A549 (cell line): ENCODE data around the gene KRT14. TPM values are rescaled to one million over a fixed set of nuclear protein-coding genes. Genes with fewer than 3 reads are reported as not detected.

Source experiments
- ATAC-seq, 2 experiments: fragments of 200-7000 bp in 1 of 2; fragments of >200 bp in 1 of 2; cut with Nextera tagmentation in 1 of 2; cut with Tn5 transposase in 1 of 2; 3 replicates each; pipeline versions ENCODE4 v1.8.0 to v1.9.1; 2018 to 2020; ENCODE audit warnings: mild to moderate bottlenecking in 1 of 2, moderate library complexity in 1 of 2
- CTCF ChIA-PET: fragments of 300-600 bp; sonication (Branson Sonifier 250); formaldehyde crosslinking; extraction: SDS; loops from one replicate; lab custom pipeline; 2021; ENCODE audit warnings: antibody characterized with exemption, inconsistent platforms; lab: Yijun Ruan, JAX
- POLR2A ChIA-PET: fragments of 350-600 bp; formaldehyde crosslinking; extraction: SDS; loops from one replicate; lab custom pipeline; 2021; ENCODE audit warnings: antibody characterized with exemption, inconsistent platforms; lab: Yijun Ruan, JAX
- DNase-seq, 2 experiments: peaks; one replicate each; pipeline versions ENCODE4 v3.0.0 to v3.0.0-alpha.2; 2011 to 2016; ENCODE audit warnings: low read depth in 1 of 2, low spot score in 1 of 2
- FAIRE-seq: peaks from 2 replicates; lab custom pipeline; 2011; peaks lifted over from hg19 to GRCh38; lab: Jason Lieb, UNC
- H3K27ac ChIP-seq, 2 experiments: fragments of >200 bp; sonication (Bioruptor Twin); formaldehyde crosslinking; 3 replicates each; pipeline ENCODE4 v1.5.1; 2016 to 2017
- H3K4me1 ChIP-seq: fragments of >200 bp; sonication (Bioruptor Twin); formaldehyde crosslinking; 3 replicates; pipeline ENCODE4 v1.6.1; 2016
- H3K4me2 ChIP-seq: fragments of >200 bp; sonication (Bioruptor Twin); formaldehyde crosslinking; 3 replicates; pipeline ENCODE4 v1.6.1; 2016
- H3K4me3 ChIP-seq: fragments of >200 bp; sonication (Bioruptor Twin); formaldehyde crosslinking; 3 replicates; pipeline ENCODE4 v1.5.1; 2016
- H3K9me3 ChIP-seq: fragments of >200 bp; sonication (Bioruptor Twin); formaldehyde crosslinking; 3 replicates; pipeline ENCODE4 v1.6.1; 2016
- BHLHE40 ChIP-seq: IDR thresholded peaks from 2 replicates; pipeline ENCODE4 v1.6.1; 2012; ENCODE audit warnings: low read depth, low read length, inconsistent platforms
- CEBPB ChIP-seq, 2 experiments: fragments of >200 bp in 1 of 2; sonication (Bioruptor Twin) in 1 of 2; formaldehyde crosslinking in 1 of 2; IDR thresholded peaks; 2 replicates each; pipeline ENCODE4 v1.6.1; 2012 to 2016
- CHD2 ChIP-seq: fragments of 150-350 bp; IDR thresholded peaks from 2 replicates; pipeline ENCODE4 v1.6.1; 2014; ENCODE audit warnings: low read length; ENCODE audit not compliant: partially characterized antibody
- EHF ChIP-seq: fragments of 250-450 bp; sonication (Bioruptor Pico); IDR thresholded peaks from 2 replicates; pipeline ENCODE4 v1.5.0; 2020; ENCODE audit warnings: mild to moderate bottlenecking
- FOSL2 ChIP-seq, 2 experiments: fragments of 450-650 bp in 1 of 2; fragments of >200 bp in 1 of 2; sonication (Bioruptor Twin) in 1 of 2; formaldehyde crosslinking; IDR thresholded peaks; 2 replicates each; pipeline versions ENCODE4 v1.5.0 to v1.6.1; 2016 to 2020; ENCODE audit warnings: mild to moderate bottlenecking in 1 of 2, moderate library complexity in 1 of 2
- FOXS1 ChIP-seq: fragments of 250-450 bp; sonication (Bioruptor Pico); IDR thresholded peaks from 2 replicates; pipeline ENCODE4 v1.5.0; 2020; ENCODE audit warnings: mild to moderate bottlenecking, moderate library complexity
- HEYL ChIP-seq: fragments of 250-450 bp; sonication (Bioruptor Pico); IDR thresholded peaks from 2 replicates; pipeline ENCODE4 v1.8.0; 2021; ENCODE audit warnings: mild to moderate bottlenecking, moderate library complexity
- HOXA7 ChIP-seq: fragments of 250-450 bp; sonication (Bioruptor Pico); IDR thresholded peaks from 2 replicates; pipeline ENCODE4 v1.5.0; 2020; ENCODE audit warnings: mild to moderate bottlenecking, moderate library complexity
- KDM1A ChIP-seq: fragments of 200-600 bp; sonication (generic); IDR thresholded peaks from 2 replicates; pipeline ENCODE4 v1.6.1; 2016; ENCODE audit warnings: low read depth, mild to moderate bottlenecking
- KDM5A ChIP-seq: fragments of 200-600 bp; sonication (generic); IDR thresholded peaks from 2 replicates; pipeline ENCODE4 v1.6.1; 2016; ENCODE audit warnings: antibody characterized with exemption, mild to moderate bottlenecking
- POLR2A ChIP-seq: IDR thresholded peaks from 2 replicates; pipeline ENCODE4 v1.6.1; 2012; ENCODE audit warnings: mild to moderate bottlenecking, low read length
- POLR2AphosphoS2 ChIP-seq: conservative IDR thresholded peaks from 2 replicates; pipeline ENCODE4 v1.6.1; 2012; ENCODE audit warnings: low read length, improper control_type of control experiment, inconsistent platforms
- RAD21 ChIP-seq, 2 experiments: fragments of >200 bp in 1 of 2; sonication (Bioruptor Twin) in 1 of 2; formaldehyde crosslinking in 1 of 2; IDR thresholded peaks in 1 of 2; conservative IDR thresholded peaks in 1 of 2; 2 replicates in 1 of 2; 3 replicates in 1 of 2; pipeline ENCODE4 v1.6.1; 2012 to 2018; ENCODE audit warnings: inconsistent platforms in 1 of 2
- SMC3 ChIP-seq: fragments of >200 bp; sonication (Bioruptor Twin); formaldehyde crosslinking; IDR thresholded peaks from 3 replicates; pipeline ENCODE4 v1.6.1; 2018; ENCODE audit warnings: inconsistent platforms
- TFCP2L1 ChIP-seq: fragments of 250-450 bp; sonication (Bioruptor Pico); IDR thresholded peaks from 2 replicates; pipeline ENCODE4 v1.5.0; 2021; ENCODE audit warnings: mild to moderate bottlenecking
- ZFP36 ChIP-seq: fragments of 450-650 bp; IDR thresholded peaks from 2 replicates; pipeline ENCODE4 v1.6.1; 2014; ENCODE audit warnings: borderline replicate concordance; ENCODE audit not compliant: partially characterized antibody
- ZNF302 ChIP-seq: fragments of 250-450 bp; sonication (Bioruptor Pico); IDR thresholded peaks from 2 replicates; pipeline ENCODE4 v1.9.0; 2021; ENCODE audit warnings: inconsistent platforms, mild to moderate bottlenecking, moderate library complexity
- WGBS: methylation state at CpG from one replicate; pipeline ENCODE4 v1.1.6; 2017; ENCODE audit errors: missing lambda C conversion rate; 5-methylcytosine and 5-hydroxymethylcytosine counted together
- polyA plus RNA-seq, 4 experiments: library from polyadenylated mRNA; depleted of rRNA in 3 of 4; stranded (reverse); fragments of >200 nt; fragmentation: RNase III in 1 of 4; extraction: RNeasy Plus Mini Kit Qiagen cat#74134 plus additional on column Dnase treatment in 1 of 4; gene quantifications; 2 replicates in 3 of 4; 3 replicates in 1 of 4; pipeline ENCODE4 v1.2.3, GENCODE V29; 2011 to 2017
- TF ChIP-seq, protein P1 (sequence below): IDR thresholded peaks from 2 replicates; pipeline ENCODE4 v1.6.1; 2012; ENCODE audit warnings: low read depth, borderline replicate concordance
- TF ChIP-seq, protein P2 (sequence below): fragments of >200 bp; sonication (Bioruptor Twin); formaldehyde crosslinking; IDR thresholded peaks from 3 replicates; pipeline ENCODE4 v1.5.1; 2016
- TF ChIP-seq, protein P3 (sequence below): IDR thresholded peaks from 2 replicates; pipeline ENCODE4 v1.6.1; 2012
- TF ChIP-seq, protein P4 (sequence below): fragments of >200 bp; sonication (Bioruptor Twin); formaldehyde crosslinking; IDR thresholded peaks from 2 replicates; pipeline ENCODE4 v1.6.1; 2016

KRT14 gene
- polyA plus RNA-seq, 2 of the 4 experiments (the other 2 are of a cell fraction) = 0.04 to 0.10 TPM

DNA sequence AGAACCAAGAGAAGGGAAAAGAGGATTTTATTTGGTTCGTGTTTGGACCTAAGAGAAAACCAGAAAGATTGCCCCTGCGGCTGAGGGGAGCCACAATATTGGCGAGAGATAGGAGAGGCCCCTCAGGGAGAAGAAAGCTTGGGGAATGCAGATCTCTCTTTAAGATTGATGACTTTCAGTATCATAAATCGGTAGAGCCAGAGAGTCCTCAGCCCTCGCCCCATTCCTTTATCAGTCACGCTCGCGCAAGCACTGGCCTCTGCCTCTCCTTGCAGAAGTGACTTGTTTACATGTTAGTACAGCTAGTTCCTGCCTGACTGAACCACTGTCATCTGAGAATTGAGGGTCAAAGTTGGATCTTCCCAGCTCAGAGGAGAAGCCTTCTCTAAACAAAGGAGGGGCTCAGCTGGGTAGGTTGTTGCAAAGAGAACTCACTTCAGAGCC, 37.1 kb downstream of the KRT14 start:
- FAIRE-seq (no peak), ATAC-seq (no peak), DNase-seq (no peak)
- TF ChIP-seq POLR2AphosphoS2 (no peak), CEBPB (IDR thresholded peaks at IDR 0.05) (no peak), ZNF302 (CRISPR knock-in tag) (no peak), ZFP36 (no peak), KDM1A (no peak), HEYL (CRISPR knock-in tag) (no peak), TFCP2L1 (CRISPR knock-in tag) (no peak), BHLHE40 (no peak)
- TF ChIP-seq, protein P1, sequence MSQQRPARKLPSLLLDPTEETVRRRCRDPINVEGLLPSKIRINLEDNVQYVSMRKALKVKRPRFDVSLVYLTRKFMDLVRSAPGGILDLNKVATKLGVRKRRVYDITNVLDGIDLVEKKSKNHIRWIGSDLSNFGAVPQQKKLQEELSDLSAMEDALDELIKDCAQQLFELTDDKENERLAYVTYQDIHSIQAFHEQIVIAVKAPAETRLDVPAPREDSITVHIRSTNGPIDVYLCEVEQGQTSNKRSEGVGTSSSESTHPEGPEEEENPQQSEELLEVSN = no peak
- Histone ChIP-seq H3K9me3 (0 out of 3 replicates have a peak, but pooled peaks cover 7% of the 10 kb centered on the region), H3K4me3 (no peak overlapping the region), H3K4me2 (peak overlapping the region; percentile 82; the same call in 1 of the 3 replicates), H3K4me1 (peaks cover 34% of the 10 kb centered on the region), H3K27ac (peak overlapping the region in 1 of 2 experiments; percentile 89; a peak in 3 of 6 replicates)
- WGBS = 84% methylated on average over 8 of the region's 8 CpGs
- POLR2A ChIA-PET = interaction anchor here (0.6 to 2.4 kb wide), 13 partner anchors 10 to 930 kb away, joined by 3 to 21 read pairs (median 4); partner anchors contain the start of gene EIF1
- CTCF ChIA-PET = interaction anchor here (0.6 to 15.8 kb wide), 148 partner anchors 12 to 1192 kb away, joined by 3 to 533 read pairs (median 7); partner anchors contain the start of genes KRT10, KRT12, KRT13 and KRT14

DNA sequence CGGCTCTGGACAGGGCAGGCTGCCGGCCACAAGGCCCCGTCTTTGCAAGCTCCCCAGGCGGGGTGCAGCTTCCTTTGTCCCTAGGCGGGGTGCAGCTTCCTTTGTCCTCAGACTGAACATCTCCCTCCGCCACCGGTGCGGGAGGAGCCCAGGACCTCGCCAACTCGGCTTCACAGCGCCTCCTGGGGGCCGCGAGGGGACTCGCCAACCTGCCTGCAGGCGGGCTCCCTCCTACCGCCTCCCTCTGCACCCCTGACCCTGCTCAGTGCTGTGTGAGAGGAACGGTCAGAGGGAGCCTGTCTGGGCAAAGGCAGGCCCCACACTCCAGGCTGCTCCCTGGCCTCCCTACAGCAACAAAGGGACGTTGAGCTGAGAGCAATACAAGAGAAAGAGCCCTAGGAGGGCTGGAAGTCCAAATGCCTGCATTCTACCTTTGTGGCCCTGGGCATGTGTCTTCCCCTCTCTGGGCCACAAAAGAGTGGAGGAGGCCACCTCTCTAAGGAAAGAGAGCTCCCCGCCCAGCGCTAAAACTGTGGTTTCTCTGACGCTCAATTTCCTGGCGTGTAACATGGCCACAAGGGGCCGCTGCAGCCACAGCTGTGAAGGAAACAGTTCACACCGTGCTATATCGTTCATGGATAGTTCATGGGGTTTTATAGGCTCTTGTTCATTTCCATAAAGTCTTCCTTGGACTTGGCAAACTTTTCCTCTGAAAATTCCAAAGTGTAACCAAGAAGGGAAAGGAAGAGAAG, 37.7 kb downstream of the KRT14 start:
- CTCF ChIA-PET = interaction anchor here (0.5 to 15.8 kb wide), 200 partner anchors 11 to 1191 kb away, joined by 3 to 533 read pairs (median 6); partner anchors contain the start of genes KRT10, KRT12, KRT13 and KRT14
- H3K4me1 ChIP-seq = peaks cover 40% of the 10 kb centered on the region
- TF ChIP-seq HOXA7 (CRISPR knock-in tag) = no peak
- 0 out of 2 replicates have a peak, but pooled peaks have one; percentile 12 for TF ChIP-seq FOXS1 (CRISPR knock-in tag)
- no peak for TF ChIP-seq KDM5A
- TF ChIP-seq CHD2 = no peak
- TF ChIP-seq POLR2A = peak; percentile 16; the same call in 1 of the 2 replicates
- TF ChIP-seq FOSL2 (IDR thresholded peaks at IDR 0.05) = no peak
- peak; percentile 14; the same call in 1 of the 2 replicates for TF ChIP-seq FOSL2 (CRISPR knock-in tag; IDR thresholded peaks at IDR 0.05)
- TF ChIP-seq RAD21 (conservative IDR thresholded peaks at IDR 0.05 in 1 of 2, IDR thresholded peaks at IDR 0.05 in 1 of 2) = peak; percentile 93 to 97
- TF ChIP-seq, protein P2, sequence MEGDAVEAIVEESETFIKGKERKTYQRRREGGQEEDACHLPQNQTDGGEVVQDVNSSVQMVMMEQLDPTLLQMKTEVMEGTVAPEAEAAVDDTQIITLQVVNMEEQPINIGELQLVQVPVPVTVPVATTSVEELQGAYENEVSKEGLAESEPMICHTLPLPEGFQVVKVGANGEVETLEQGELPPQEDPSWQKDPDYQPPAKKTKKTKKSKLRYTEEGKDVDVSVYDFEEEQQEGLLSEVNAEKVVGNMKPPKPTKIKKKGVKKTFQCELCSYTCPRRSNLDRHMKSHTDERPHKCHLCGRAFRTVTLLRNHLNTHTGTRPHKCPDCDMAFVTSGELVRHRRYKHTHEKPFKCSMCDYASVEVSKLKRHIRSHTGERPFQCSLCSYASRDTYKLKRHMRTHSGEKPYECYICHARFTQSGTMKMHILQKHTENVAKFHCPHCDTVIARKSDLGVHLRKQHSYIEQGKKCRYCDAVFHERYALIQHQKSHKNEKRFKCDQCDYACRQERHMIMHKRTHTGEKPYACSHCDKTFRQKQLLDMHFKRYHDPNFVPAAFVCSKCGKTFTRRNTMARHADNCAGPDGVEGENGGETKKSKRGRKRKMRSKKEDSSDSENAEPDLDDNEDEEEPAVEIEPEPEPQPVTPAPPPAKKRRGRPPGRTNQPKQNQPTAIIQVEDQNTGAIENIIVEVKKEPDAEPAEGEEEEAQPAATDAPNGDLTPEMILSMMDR = peak; percentile 99
- peak; percentile 95 for TF ChIP-seq SMC3
- TF ChIP-seq, protein P3, sequence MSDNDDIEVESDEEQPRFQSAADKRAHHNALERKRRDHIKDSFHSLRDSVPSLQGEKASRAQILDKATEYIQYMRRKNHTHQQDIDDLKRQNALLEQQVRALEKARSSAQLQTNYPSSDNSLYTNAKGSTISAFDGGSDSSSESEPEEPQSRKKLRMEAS = peak; percentile 65
- peak; percentile 53 for TF ChIP-seq ZFP36
- TF ChIP-seq, protein P1 = peak; percentile 58; the same call in 1 of the 2 replicates
- TF ChIP-seq, protein P4, sequence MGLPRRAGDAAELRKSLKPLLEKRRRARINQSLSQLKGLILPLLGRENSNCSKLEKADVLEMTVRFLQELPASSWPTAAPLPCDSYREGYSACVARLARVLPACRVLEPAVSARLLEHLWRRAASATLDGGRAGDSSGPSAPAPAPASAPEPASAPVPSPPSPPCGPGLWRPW = no peak
- no peak for TF ChIP-seq EHF (CRISPR knock-in tag)

More for the DNA sequence above, 37.7 kb downstream of the KRT14 start:
- peak overlapping the region; percentile 82 for H3K4me2 ChIP-seq
- ATAC-seq (peak; percentile 79 to 91), FAIRE-seq (peak; percentile 83), DNase-seq (peak; percentile 94 to 96)
- H3K27ac ChIP-seq = peak overlapping the region; percentile 89 to 96
- 0 out of 3 replicates have a peak, but pooled peaks cover 7% of the 10 kb centered on the region for H3K9me3 ChIP-seq
- 2% methylated on average over 22 of the region's 25 CpGs for WGBS
- H3K4me3 ChIP-seq = peak overlapping the region; percentile 33
- POLR2A ChIA-PET = interaction anchor here (0.7 to 2.4 kb wide), 20 partner anchors 11 to 929 kb away, joined by 3 to 21 read pairs (median 4); partner anchors contain the start of gene EIF1
